Activated CD4-positive, alpha-beta T cell treated with anti-CD3 and anti-CD28 coated beads, Interleukin-2, amount 50 U/mL, for 16 hours (primary cell): ENCODE measurements around the gene WHAMM.
"Not testable (repeated sequence)": the region's sequence is repeated elsewhere in the genome, so short reads cannot be mapped to it uniquely, and the experiment has no call there.

Experiments used
- DNase-seq: peaks from one replicate; pipeline ENCODE4 v3.0.0-alpha.2; 2020

WHAMM gene

DNA sequence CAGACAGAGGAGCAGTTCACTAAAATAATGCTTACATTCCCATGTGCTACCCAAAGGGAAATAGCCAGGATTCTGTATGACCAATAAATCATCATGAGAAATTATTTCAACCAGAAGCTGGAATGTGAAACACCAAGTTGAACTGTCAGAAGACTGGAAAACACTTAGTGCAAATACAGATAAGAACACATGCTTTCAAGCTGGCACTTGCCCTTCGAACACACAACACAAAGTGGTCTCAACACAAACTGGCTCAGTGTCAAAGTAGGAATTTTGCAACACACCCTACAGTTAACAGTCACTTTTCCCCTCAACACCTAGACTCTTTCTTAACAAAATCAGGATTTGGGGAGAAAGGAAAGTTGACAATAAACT lies 4.9 kb upstream of the WHAMM start:
- DNase-seq, result no peak

DNA sequence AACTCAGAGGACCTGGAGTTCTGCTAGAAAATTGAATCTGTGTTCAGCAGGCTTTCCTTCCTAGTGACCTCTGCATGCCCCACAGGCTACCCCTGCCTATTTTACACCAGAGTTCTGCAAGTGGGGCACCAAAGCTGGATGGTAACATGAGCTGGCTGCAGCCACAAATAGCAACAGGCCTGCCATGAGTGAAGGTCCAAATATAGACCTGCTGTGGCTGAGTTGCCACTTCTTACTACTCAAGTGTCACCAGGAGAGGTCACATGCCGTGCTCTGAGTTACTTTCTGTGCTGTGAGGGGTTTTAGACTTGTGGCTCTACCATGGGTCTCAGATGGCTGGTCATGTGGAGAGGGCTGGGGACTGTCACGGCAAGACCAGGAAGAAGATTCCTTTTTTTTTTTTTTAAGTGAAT lies 3.4 kb upstream of the WHAMM start, which contains the start of gene FSD2:
TSS of gene FSD2 (minus strand) at position 76 of the 413 bp plus-strand sequence. CDS start 18,679 bp downstream, outside the sequence.
- DNase-seq, result no peak

DNA sequence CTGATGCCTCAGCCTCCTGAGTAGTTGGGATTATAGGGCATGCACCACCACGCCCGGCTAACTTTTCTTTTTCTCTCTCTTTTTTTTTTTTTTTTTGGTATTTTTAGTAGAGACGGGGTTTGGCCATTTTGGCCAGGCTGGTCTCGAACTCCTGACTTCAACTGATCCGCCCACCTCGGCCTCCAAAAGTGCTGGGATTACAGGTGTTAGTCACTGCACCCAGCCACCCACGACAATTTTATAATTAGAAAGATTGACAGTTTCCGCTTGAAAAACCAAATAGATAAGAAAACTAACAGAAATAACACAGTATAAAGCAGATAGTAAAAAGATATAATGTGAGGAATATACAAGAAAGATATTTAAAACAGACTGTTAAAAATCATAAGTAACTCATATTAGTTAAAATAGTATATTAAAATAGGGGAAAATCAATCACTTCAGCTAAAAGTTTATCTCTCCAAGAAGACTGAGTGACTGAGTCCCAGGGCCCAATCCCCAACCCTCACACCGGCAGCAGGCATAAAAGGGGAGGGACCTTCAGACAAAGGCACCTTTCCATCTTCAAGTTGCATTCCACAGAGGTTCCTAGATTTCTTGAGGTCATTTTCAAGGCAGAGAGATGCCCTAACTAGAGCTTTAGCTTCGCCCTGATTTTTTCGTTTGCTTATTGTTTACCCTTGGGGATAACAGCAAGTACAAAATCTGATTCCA lies 1.4 kb upstream of the WHAMM start:
- DNase-seq, result no peak

DNA sequence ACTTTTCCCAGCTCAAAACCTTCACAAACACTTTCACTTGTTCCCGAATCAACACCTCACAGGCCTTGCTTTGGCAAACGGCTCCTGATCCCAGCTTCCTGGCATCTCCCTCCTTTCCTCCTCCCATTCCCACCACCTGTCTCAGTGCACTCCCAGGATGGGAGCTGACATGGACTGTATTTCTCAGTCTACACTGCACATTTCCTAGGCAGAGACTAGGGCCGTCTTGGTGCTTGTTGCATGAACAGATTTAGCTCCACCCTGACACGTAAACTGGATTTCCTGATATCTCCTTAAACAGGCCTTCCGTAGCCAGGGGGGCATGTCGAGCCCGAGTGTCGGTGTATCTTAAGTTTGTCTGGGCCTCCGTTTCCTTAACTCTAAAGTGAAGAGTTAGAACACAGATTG lies 790 bp upstream of the WHAMM start:
- no peak for DNase-seq

DNA sequence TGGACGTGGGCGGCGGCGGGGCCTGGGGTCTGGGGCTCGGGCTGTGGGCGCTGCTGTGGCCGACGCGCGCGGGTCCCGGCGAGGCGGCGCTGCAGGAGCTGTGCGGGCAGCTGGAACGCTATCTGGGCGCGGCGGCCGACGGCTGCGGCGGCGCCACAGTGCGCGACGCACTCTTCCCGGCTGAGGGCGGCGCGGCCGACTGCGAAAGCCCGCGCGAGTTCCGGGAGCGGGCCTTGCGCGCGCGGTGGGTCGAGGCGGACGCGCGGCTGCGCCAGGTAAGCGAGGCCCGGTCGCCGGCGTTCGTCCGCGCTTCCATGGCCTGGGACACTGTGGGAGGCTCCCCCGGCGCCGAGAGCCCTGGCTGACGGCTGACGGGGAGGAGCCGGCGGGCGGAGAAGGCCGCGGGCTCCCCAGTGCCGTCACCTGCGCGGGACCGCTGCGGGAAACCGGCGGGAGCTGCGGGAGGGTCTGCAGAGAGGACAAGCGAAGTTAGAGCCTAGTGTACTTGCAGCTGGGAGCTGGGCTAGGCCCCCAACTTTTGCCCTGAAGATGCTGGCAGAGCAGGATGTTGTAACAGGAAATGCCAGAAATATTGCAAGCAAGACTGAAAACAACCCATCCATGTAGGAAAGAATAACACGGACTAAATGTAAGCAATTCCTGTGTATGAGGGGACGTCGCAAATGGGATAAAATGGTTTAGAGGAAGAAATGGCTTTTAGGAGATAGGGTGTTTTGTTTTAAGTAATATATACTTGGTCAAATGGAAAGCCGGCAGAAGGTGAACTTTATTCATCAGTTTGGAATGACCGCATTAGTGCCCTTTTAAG lies 847 bp downstream of the WHAMM start:
- DNase-seq, result peak; percentile 26

DNA sequence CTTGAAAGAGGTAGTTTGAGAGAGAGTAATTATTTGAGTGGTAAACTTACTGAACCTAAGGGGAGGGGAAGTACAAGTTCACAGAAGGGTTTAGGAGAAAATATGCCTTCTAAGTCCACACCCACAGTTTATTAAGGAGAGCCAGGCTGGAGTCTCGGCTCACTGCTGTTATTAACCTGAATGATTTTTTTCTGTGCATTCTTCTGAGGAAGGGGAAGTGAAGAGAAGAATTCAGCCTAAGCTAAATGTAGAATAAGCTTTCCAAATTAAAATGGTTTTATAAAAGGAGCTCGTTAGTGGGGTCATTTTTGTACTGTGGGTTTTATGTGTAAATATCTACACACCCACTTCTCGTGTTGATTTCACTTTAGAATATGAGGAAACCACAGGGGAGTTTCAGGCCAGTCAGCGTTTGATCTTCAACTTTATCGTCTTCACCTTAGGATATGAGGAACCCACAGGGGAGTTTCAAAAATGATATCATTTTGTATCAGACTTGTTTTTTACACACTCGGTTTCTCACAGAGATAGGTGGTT lies 1.5 kb downstream of the WHAMM start:
- DNase-seq, result peak; percentile 81

DNA sequence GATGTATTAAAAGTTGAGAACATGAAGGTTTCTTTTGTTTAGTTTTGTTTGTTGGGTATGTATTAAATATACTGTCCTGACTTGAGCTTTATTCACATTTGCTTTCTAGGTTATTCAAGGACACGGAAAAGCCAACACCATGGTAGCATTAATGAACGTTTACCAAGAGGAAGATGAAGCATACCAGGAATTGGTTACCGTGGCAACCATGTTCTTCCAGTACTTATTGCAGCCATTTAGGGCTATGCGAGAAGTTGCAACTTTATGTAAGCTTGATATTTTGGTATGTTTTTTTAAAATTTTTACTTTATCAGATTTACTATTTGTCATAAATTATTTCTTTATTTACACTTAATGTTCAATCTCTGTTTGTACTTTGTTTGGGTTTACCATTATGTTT lies 3.6 kb downstream of the WHAMM start:
- DNase-seq, result no peak

DNA sequence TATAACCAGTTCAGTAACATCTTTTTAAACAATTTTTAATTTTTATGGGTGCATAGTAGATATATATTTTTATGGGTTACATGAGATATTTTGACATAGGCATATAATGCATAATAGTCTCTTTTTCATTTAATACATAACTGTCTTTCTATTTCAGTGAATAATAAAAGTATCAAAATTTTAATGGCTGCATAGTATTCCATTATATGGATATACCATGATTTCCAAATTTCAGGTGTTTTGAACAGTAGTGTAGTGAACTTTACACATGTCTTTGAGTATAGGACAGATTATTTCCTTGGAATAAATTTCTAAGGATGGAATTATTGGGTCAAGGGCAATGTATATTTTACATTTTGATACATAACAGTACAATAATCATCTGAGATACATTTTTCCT lies 10.7 kb downstream of the WHAMM start:
- no peak for DNase-seq

DNA sequence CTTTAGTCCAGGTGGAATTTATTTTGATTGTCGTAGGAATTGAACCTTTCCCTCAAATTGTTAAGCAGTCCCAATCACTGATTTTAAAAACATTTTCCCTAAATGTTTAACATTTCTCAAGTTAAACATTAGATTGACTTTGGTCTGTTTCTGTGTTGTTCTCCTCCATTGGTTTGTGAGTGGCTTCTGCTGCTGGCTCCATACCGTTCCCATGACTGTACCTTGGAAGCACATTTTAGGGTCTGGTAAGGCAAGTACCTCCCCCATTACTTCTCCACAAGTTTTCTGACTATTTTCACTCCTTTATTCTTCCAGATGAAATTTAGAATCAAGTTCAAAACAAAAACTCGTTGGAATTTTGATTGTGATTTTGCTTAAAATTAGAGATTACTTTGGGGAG lies 12.0 kb downstream of the WHAMM start:
- DNase-seq, result not testable (repeated sequence)

DNA sequence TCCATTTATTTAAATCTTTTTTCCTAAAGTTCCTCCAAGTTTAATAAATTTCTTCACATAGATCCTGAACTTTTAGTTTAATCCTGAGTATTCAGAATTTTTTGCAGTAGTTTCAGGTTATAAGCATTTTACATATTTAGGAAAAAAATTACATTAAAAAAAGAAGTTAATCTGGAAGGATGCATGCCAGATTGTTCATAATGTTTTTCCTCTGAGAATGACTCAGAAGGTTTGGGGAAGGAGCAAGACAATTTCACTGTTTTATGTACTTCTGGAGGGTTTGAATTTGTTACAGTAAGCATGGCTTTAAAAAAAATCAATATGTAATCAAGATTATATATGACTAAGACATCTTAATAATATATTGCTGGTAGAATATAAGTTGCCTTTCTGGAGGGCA lies 12.4 kb downstream of the WHAMM start:
- not testable (repeated sequence) for DNase-seq

DNA sequence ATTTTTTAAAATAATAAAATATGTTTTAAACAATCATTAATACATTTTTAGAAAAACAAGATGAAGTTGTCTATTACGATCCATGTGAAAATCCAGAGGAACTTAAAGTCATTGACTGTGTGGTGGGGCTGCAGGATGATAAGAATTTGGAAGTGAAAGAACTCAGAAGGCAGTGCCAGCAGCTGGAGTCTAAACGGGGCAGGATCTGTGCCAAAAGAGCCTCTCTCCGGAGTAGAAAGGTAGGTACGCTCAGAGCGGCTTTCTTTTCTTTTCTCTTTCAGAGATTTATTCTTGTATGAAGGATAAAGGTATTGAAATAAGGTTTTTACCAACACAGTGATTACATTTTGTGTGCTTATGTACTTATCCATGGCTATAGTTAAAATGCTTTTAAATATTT lies 13.6 kb downstream of the WHAMM start:
- DNase-seq, result no peak

DNA sequence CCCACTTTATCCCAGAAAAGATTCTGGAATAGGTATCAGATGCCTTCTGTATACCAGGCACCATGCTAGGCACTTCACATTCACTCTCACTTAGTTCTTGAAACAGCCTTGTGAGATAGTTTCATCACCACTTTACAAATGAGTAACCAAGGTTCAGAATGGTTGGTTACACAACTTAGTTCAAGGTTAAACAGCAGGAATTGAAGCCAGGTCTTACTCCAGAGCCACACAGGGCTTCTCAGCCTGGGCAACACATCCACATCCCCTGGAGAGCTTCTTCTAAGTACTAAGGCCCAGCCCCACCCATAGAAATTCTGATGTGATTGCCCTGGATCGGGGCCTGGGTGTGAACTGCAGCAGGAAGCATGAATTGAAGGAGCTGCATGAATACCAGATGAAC lies 18.6 kb downstream of the WHAMM start:
- DNase-seq, result peak; percentile 57

DNA sequence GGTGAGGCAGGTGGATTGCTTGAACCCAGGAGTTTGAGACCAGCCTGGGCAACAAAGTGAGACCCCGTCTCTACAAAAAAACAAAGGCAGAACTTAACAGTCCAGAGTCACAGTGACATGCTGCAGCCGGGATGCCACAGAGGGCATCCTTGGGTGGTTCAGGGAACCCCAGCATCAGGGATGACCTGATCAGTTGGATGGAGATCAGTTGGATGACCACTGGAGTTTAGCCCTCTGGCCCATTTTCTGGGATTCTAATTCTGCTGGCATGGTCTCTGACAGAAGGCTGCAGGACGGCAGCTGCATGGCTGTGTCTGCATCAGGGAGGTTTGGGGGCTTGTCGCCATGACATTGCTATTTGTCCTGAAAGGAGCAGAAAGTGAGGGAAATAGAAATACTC lies 19.8 kb downstream of the WHAMM start:
- no peak for DNase-seq

DNA sequence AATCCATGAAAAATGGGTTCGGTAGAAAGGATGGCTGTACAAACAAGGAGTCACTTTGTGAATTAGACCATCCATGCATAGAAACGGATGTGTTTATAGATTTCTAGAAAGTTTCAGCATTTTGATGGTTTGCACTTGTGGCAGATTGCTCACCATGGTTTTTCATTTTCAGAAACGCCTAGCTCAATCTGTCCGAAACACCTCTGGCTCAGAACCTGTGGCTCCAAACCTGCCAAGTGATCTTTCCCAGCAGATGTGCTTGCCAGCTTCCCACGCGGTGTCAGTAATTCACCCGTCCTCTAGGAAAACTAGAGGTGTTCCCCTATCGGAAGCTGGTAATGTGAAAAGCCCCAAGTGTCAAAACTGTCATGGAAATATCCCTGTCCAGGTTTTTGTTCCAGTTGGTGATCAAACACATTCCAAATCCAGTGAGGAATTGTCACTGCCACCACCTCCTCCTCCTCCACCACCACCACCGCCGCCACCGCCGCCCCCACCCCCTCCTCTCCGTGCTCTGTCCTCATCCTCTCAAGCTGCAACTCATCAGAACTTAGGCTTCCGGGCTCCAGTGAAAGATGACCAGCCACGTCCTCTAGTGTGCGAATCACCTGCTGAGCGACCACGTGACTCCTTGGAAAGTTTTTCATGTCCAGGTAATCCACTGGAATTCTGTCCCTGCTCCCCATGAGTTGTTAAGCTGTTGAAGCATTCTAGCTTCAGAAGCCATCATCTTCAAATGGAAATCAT lies 21.2 kb downstream of the WHAMM start:
- DNase-seq, result peak; percentile 66

DNA sequence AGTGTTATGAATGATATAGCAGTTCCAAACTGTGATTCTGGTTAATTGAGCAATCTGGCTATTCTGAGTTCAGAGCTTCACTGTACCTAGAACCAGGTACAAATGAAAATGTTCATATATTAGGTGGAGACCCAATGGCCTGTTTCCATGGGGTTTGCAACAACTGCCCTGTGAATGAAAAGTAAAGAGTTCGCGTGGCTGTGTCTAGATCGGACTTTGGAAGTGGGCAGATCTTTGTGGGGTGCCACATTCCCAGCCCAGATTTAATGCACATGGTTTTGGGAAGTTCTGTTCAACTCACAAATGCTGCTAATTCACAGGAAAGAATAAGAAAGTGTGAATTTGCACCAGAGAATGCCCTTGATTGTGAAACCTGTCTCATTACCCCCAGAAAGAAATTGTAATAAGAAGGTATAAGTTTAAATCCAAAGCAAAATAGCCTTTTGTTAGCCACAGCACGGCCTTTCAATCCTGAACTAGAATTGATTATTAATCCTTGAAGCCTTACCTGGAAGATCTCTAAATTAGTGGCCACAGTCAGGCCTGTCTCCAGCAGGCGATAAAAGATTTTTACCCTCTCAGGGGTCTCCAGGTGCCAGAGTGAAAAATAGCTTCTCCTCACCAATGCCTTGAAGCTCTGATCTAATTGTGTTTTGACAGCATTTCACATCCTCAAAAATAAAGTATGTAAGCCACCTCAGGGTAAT lies 22.6 kb downstream of the WHAMM start:
- DNase-seq, result no peak

DNA sequence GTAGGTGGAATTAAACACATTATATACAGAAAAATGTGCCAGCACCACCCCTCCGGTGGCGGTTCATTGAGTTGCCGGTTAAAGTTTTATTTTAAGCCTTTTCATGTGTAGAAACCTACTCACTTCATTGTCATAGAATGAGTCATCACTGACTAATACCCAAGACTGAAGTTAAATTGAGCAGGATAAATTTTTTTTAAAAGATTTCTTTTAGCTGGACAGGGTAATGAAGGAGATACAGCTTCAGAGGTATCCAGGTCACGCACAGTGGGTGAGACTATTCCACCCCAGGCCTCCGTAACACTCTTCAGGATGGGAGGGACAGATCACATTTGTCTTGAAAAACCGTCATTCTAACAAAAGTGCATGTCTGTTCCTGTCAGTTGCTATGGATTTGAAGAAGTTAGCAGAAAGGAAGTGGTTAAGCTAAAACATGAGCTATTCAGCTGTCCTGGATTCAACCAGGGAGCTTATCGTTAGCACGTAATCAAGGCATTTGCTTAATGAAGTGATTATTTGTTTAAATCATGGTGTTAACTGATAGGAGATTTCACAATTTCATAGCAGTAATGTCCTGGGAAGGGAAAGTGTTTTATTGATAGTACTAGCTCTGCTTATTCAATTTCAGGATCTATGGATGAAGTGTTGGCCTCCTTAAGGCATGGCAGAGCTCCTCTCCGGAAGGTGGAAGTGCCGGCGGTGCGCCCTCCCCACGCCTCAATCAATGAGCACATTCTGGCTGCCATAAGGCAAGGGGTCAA lies 23.4 kb downstream of the WHAMM start:
- peak; percentile 83 for DNase-seq

DNA sequence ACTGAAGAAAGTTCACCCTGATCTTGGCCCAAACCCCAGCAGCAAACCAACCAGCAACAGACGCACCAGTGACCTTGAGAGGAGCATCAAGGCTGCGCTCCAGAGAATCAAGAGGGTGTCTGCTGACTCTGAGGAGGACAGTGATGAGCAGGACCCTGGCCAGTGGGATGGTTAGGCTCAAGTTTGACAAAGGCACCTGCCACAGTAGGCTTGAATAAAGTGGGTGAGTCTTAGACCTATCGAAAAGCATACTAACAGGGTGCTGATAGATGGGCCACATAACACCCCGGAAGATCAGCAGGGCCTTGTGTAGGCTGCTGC lies 23.9 kb downstream of the WHAMM start:
- DNase-seq, result no peak

DNA sequence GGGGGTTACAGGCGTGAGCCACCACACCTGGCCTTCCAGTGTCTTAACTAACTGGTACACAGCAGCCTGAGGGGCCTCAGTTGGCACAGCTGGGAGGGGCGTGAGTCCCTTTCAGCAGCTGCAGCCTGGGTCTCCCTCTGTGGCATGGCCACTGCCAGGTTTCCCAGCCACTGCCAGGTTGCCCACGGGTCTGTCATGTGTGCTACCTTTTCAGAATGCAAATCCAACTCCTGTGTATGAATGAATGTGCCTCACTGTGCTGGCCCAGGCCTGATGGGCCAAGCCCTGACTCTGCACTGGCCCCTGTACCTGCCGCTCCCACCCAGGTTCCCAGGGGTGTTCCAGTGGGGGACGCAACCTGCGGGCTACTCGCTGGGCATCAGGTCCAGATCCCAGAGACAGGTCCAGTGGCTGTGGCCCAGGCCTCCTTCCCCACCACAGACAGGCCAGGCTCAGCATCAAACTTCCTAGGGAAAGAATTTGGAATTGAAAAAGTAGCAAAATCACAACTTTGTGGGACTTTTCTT lies 26.0 kb downstream of the WHAMM start:
- no peak for DNase-seq

DNA sequence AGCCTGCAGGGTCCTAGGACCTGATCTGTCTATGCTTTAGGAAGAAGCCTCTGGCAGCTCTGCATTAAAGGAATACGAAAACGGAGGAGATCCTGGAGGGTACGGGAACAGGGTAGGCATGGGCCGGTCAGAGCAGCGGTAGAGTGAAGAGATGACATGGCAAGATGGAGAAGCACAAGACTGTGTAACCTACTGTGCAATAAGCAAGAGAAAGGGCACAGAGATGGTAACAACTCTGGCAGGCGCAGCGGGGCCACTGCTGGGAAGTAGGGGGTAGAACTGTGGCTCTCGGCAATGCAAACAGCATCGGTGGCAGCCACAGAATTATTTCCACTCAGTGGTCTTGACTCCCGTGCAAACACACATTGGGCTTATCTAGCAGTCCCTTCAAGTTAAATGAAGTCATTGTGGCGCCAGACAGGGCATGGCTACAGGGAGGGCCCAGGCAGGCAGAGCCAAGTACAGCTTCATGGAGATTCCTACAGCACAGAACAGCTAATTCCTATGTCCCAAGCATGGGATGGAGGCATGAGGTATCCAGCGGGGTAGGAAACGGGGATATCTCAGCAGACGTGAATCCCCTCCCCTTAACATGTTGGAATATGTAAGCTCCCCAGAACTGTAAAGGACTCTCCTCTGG lies 28.8 kb downstream of the WHAMM start:
- no peak for DNase-seq

DNA sequence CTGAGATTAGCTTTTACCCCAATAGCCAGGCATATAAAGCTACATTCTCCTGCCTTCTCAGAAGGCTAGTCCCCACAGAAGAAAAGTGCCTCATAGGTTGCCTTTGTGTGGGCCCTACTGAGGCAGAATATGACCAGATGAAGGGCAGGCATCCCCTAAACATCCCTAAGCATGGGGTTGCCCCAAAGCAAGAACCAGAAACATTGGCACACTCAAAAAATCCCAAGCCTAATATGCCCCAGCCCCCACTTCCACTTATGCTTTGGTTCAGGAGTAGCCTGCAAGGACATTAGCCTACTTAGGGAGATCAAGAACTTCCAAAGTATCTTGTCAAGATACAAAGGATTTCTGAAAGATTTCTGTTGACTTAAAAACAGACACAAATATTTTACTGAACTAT lies 29.7 kb downstream of the WHAMM start:
- DNase-seq, result no peak

DNA sequence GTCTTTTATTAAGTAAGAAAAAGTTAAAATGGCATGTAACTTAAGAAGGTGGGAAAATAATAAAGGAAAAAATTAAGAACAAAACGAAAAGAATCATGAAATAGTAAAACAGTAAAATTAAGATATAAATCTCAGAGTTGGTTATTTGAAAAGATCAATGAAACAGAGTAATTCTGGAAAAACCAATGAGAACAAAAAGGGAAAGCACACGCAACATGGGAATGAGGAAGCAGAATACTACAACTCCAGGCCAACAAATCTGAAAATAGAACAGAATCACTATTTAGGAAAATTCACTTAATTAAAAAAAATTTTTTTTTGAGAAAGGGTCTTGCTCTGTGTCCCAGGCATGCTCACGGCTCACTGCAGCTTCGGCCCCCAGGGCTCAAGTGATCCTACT lies 30.7 kb downstream of the WHAMM start:
- no peak for DNase-seq
